LNCAP (cell line): ENCODE data around the gene EIPR1.

ENCODE experiments used
- CTCF ChIP-seq: fragments of 450-650 bp; IDR thresholded peaks from 2 replicates; pipeline ENCODE4 v1.5.1; 2017; ENCODE audit warnings: mild to moderate bottlenecking

EIPR1 gene

GRCh38 chr2:3268705-3269029, 109.0 kb downstream of the EIPR1 start:
- TF ChIP-seq CTCF, result no peak

DNA sequence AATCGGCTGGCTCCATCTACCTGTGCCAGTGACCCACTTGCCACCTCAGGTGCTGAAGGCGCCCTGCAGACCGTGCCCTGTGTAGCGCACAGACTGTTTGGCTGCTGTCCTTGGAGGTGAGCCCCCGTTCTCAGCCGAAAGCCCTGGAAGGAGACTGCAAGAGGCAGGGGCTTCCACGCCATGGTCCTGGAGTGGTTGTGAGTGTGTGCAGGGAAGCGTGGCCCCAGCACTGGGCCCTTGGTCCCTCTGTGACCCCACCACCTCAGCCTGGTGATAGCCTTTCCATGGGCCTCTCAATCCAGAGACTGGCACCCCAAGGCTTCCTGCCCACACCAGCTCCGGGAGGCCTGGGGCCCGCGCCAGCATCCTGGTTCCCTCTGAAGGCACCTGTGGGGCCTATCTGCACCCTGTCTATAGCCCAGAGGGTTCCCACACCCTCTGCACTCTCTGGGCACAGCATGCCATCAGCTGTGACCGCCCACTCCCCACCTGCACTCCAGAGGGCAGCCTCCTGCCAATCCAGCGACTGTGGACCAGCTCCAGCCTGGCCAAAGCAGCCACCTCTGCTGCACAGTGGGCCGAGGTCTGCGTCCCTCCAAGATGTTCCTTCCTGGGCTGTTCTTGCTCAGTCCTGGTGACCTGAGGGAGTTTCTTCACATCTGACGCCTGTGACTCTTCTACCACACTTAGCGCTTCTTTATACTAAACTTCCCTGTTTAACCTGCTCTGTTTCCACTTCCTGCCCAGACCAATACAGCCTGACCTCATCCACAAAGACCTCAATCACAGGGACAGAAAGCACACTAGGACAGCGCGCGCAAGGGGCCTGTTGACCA, 109.5 kb downstream of the EIPR1 start:
- no peak for TF ChIP-seq CTCF

DNA sequence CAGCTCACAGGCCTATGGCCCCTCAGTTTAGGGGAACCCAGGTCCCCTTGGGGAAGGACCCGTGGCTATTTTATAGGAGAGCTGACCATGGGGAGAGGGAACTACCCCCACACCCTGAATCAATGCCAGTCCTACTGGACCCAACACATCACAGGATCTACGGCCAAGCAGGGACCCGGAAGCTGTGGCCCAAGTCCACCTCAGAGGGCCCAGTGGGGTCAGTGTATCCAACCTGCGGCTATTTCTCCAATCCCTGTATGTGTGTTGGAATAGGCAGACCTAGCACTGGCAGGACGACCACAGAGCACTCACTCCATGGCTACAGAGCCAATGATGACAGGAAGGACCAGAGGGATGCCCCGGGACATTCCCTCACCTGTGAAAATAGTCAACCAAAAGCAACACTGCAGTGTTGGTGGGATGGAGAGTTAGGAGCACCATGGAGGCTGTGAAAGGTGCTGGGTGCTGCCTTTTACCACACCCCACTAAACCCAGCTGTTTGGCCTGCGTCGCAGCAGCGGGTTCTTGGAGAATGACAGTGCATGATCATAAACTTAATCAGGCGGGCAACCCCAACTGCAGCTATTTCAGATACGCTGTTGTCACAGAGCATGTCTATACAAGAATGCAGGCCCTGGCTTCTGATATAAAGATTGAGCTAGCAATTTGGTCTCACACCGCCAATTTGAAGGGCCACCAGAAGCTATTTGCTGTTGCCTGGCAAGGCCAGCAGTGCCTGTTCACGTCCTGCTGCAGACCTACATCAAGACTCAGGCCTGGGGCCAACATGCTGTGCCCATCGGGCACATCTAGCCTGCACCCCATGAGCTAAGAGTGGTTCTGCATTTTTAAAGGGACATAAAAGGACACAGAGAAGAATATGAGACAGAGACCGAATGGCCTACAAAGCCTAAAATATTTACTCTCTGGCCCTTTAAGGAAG, 110.4 kb downstream of the EIPR1 start:
- no peak for TF ChIP-seq CTCF

DNA sequence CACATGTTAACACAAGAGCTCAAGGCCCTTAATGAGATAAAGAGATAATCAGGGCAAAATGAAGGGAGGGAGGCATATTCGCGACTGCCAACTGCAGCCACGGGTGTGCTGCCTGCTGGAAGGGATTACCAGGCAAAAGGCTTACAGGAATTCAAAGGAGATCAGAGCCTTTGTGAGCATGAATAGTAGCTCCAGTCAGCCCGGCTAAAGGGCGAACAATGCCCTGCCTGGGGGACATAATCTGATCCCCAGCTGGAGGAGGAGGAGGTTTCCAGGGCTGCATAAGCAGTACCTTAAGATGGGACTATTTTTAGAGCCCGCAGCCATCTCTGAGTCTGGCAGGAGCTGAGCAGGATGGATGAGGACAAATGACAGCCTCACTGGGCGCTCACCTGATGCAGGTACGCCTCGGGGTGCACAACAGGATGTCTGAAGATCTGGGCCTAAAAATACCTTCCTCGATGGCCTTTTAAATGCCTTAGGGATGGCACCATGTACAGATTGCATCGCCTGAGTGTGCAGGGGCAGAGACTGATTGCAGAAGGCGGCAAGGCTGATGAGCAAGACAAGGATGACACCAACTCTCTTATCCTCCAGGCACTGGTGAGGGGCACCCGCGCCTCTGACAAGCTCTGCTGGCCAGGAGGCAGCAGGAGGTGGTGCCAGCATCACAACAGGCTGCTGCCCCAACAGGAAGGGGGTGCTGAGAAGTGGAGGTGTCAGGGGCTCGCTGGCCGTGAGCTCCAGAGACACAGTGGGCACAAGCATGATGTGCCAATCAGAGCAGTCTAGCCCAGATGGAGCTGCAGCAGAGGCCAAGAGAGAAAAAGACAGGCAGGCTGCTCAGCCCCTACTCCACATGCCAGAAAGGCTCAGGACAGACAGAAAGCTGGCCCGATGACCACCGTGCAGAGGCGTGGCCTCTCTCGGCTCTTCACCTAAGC, 111.4 kb downstream of the EIPR1 start:
- TF ChIP-seq CTCF, result no peak

DNA sequence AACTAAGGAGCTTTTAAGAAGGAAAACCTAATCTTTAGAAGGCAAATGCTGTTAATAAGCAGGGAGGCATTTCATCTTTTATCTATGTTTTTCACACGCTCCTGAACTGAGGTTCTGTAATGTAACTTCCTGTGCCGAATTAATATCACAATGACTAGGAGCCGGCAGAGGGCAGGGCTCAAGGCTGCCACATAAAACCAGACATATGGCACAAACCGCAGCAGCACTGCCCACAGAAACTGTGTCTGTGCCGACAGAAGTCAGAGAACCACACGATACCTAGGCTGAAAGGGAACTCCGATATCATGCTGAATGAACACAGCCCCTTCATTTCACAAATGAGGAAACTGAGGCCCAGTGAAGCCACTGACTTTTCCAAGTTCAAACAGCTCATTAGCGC, 112.1 kb downstream of the EIPR1 start:
- no peak for TF ChIP-seq CTCF

GRCh38 chr2:3264010-3264744, 113.4 kb downstream of the EIPR1 start:
- no peak for TF ChIP-seq CTCF
